LNCAP (cell line): ENCODE results near the gene CCM2.

Source experiments
- TF ChIP-seq, protein P1 (sequence below): fragments of 450-650 bp; IDR thresholded peaks from 2 replicates; pipeline ENCODE4 v1.5.1; 2017; ENCODE audit warnings: mild to moderate bottlenecking

The CCM2 gene

DNA sequence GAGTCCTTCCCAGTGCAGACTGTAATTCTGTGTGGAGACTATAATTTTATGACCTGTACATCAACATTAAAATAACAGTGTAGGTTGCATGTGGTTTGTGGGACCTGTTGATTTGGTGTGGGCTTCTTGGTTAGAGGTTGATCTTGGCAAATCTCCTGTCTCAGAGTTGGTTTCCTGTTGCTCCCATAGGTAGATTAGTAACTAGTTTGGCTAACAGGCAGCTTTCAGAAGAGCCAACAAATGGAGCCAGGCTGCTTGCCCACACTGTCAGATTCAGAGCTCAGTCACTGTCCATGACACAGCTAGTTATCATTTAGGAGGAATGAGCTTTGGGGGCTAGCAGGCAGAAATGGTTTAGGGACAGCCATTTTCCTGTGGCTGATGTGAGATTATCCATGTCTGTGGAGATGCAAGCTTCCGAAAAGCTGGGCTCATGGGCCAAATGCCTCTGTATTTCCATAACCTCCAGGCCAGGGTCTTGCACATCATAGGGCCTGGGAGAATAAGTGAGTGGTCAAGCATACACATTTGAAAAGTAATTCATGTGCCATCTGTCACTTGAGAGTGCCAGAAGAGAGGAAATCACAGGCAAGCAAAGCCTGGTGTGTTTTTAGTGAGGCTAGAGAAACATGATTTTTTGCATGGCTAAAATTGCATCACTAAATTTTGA is 33.4 kb downstream of the CCM2 start:
- TF ChIP-seq, protein P1, sequence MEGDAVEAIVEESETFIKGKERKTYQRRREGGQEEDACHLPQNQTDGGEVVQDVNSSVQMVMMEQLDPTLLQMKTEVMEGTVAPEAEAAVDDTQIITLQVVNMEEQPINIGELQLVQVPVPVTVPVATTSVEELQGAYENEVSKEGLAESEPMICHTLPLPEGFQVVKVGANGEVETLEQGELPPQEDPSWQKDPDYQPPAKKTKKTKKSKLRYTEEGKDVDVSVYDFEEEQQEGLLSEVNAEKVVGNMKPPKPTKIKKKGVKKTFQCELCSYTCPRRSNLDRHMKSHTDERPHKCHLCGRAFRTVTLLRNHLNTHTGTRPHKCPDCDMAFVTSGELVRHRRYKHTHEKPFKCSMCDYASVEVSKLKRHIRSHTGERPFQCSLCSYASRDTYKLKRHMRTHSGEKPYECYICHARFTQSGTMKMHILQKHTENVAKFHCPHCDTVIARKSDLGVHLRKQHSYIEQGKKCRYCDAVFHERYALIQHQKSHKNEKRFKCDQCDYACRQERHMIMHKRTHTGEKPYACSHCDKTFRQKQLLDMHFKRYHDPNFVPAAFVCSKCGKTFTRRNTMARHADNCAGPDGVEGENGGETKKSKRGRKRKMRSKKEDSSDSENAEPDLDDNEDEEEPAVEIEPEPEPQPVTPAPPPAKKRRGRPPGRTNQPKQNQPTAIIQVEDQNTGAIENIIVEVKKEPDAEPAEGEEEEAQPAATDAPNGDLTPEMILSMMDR = no peak

DNA sequence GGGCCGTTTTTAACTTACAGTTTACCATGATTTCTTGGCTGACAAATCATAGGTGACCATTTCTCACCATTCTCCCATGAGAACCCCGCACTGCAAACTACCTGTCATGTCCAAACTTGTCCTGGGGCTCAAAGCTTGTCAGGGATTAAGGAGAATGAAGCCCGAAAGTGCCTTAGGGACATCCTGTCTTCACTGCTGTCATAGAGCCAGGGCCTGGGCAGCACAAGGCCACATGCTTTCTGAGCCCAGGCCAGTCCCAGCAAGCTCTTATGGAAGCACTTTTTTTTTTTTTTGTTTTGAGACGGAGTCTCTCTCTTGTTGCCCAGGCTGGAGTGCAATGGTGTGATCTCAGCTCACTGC is 33.9 kb downstream of the CCM2 start:
- TF ChIP-seq, protein P1 = no peak

DNA sequence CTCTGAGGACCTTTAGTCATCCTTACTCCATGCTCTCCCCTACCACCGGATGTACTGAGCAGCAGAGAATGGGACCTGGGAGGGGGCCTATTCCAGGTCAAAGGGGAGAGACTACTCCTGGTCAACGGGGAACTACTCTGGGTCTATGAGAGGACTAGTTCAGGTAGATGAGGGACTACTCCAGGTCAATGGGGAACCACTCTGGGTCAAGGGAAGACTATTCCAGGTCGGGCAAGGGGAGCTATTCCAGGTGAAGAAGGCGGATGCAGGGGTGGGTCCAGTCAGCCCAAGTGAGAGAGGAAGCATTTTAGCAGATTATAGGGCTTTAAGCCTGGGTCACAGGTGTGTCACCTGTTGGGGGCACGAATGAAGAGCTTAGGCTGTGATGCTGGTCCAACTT is 35.4 kb downstream of the CCM2 start:
- TF ChIP-seq, protein P1 = no peak

DNA sequence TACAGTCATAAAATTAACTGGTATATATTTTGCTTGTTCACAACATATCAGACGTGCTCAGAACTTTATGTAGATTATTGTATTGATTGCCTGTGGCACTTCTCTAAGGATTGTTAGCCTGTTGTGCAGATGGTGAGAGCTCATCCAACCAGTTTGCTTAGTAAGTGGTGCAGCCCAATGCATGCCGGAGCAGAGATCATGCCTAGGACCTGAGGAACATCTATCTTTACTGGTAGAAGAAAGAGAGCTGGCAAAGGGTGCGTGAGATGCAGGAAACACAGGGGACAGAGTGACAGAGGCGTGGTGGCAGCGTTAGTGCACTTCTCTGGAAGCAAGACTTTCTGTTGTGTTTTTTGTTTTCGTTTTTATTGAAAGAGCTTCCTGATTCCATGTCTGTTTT is 35.9 kb downstream of the CCM2 start:
- TF ChIP-seq, protein P1 = no peak

DNA sequence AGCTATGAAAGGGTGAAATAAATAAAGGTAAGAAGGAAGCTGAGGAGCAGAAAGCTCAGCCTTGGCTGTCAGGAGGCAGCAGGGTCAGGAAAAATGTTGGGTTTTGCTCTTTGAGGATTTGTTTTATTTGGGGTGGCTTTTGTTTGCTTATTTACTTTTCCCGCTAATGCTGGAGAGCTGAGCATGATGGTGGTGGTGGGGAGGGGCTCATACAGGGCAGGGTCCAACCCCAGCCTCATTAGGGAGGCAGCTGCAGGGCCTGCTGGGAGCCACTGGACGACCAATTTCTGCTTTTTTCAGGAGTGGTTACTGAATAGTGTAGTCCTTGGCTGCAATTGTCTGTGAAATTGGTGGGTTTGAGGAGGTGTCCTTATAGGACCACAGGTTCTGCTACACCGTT is 36.3 kb downstream of the CCM2 start:
- TF ChIP-seq, protein P1 = no peak

DNA sequence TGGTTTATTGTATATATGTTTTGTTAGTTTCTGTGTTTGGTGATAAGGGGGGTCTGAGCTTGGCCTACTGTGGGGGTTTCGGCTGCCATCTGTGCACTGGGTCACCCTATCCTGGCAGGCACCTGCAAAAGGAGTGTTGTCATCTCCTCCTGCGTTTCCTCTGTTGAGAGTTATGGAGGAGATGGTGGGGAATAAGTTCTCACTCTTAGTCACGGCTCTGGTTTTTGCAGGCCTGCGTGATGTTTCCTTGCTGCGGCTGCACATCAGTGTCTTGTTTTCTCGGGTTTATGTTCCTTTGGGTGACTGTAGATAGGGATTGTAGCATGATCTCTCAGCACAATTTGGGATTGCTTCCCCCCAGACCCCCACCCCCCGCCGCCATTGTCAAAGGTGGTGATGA is 36.8 kb downstream of the CCM2 start:
- TF ChIP-seq, protein P1 = no peak

DNA sequence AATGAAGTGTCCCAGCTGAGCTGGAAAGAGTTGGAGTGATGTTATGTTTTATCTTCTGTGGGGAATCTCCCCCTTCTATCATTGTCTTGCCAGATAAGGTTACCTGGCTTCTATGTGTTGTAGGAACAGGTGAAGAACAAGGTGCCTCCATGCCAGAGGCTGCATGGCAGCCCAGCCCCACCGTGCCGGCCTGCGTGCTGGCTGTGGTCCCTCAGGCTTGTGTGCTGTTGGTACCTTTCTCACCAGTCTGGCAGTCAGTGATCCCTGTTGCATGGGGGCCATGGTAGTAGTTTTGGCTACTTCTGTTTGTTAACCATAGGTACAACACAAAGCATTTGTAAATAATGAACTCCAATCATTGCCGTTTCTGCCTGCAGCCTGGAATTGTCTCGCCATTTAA is 37.9 kb downstream of the CCM2 start:
- TF ChIP-seq, protein P1 = no peak

DNA sequence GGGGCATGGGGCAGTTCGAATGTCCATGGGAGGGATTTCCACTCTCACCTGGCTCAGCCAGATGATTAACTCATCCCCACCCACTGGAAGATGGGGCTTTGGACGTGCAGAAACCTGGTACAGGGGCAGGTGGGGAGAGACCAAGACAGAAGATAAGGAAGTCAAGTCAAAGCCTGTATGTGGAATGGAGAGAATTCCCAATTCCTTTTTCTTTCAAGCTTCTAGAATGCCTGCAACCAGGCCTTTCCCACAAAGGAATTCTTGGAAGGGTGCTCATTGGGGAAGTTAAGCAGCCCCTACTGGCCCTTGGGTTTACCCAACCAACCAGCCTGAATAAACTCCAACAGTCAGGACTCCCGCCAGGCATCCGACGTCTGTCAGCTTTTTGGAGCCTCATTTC is 39.1 kb downstream of the CCM2 start:
- TF ChIP-seq, protein P1 = no peak
